Fibroblast of lung (primary cell): ENCODE measurements around the gene TMEM258.

Source experiments
- EZH2 ChIP-seq: IDR thresholded peaks from 2 replicates; pipeline ENCODE4 v1.5.1; 2012; ENCODE audit warnings: low read length, control low read depth, mild to moderate bottlenecking; ENCODE audit errors: missing control alignments
- TF ChIP-seq, protein P1 (sequence below), 2 donors: IDR thresholded peaks in 1 of 2; conservative IDR thresholded peaks in 1 of 2; 1 replicate in 1 of 2; 2 replicates in 1 of 2; pipeline ENCODE4 v1.5.1; 2011 to 2012; ENCODE audit warnings: low read length in 2 of 2, control low read depth in 1 of 2, inconsistent platforms in 1 of 2, low read depth in 1 of 2, mild to moderate bottlenecking in 1 of 2

- TF ChIP-seq, protein P1, sequence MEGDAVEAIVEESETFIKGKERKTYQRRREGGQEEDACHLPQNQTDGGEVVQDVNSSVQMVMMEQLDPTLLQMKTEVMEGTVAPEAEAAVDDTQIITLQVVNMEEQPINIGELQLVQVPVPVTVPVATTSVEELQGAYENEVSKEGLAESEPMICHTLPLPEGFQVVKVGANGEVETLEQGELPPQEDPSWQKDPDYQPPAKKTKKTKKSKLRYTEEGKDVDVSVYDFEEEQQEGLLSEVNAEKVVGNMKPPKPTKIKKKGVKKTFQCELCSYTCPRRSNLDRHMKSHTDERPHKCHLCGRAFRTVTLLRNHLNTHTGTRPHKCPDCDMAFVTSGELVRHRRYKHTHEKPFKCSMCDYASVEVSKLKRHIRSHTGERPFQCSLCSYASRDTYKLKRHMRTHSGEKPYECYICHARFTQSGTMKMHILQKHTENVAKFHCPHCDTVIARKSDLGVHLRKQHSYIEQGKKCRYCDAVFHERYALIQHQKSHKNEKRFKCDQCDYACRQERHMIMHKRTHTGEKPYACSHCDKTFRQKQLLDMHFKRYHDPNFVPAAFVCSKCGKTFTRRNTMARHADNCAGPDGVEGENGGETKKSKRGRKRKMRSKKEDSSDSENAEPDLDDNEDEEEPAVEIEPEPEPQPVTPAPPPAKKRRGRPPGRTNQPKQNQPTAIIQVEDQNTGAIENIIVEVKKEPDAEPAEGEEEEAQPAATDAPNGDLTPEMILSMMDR (conservative IDR thresholded peaks at IDR 0.05 in 1 of 2, IDR thresholded peaks at IDR 0.05 in 1 of 2; ENCODE audit: low read depth in 1 of 2, low read length in 2 of 2) = peak; percentile 60 to 85
- no peak for TF ChIP-seq EZH2
Measured at GRCh38 chr11:61747192-61747966, 45.0 kb downstream of the TMEM258 start.
